CD8-positive, alpha-beta memory T cell (primary cell): Measurements from ENCODE around the gene PADI6. TPM values are rescaled to one million over a fixed set of nuclear protein-coding genes. Genes with fewer than 3 reads are reported as not detected.

Experiments used
- CTCF ChIA-PET: fragments of 350-600 bp; sonication (Branson Sonifier 250); formaldehyde crosslinking; loops from one replicate; lab custom pipeline; 2021; ENCODE audit warnings: antibody characterized with exemption; lab: Charles Lee
- POLR2A ChIA-PET: fragments of 350-600 bp; sonication (Branson Sonifier 250); formaldehyde crosslinking; loops from one replicate; lab custom pipeline; 2021; ENCODE audit warnings: antibody characterized with exemption; lab: Charles Lee
- DNase-seq, 5 donors: peaks; one replicate each; pipeline versions ENCODE4 v3.0.0 to v3.0.0-alpha.2; 2020 to 2022; ENCODE audit warnings: mixed read lengths in 1 of 5
- H3K27ac ChIP-seq: one replicate; pipeline ENCODE4 v1.7.0; 2013; ENCODE audit warnings: low read depth, mild to moderate bottlenecking, low read length, moderate library complexity
- H3K27me3 ChIP-seq: 2 replicates; pipeline ENCODE4 v1.7.0; 2013; ENCODE audit warnings: low read length, mild to moderate bottlenecking; ENCODE audit not compliant: insufficient read depth, poor library complexity, severe bottlenecking
- H3K36me3 ChIP-seq: 2 replicates; pipeline ENCODE4 v1.7.0; 2013; ENCODE audit warnings: mild to moderate bottlenecking, low read length, moderate library complexity; ENCODE audit not compliant: insufficient read depth
- H3K4me1 ChIP-seq: 2 replicates; pipeline ENCODE4 v1.7.0; 2013; ENCODE audit warnings: mild to moderate bottlenecking, low read length, moderate library complexity; ENCODE audit not compliant: insufficient read depth
- H3K4me3 ChIP-seq: 2 replicates; pipeline ENCODE4 v1.7.0; 2013; ENCODE audit warnings: mild to moderate bottlenecking, low read length
- H3K9me3 ChIP-seq: 2 replicates; pipeline ENCODE4 v1.7.0; 2013; ENCODE audit warnings: mild to moderate bottlenecking, low read length
- H3K27ac Mint-ChIP-seq, 8 donors: one replicate each; pipeline ENCODE4 v1.8.0; 2020 to 2021; ENCODE audit warnings: mixed read lengths in 8 of 8, mild to moderate bottlenecking in 6 of 8, inconsistent platforms in 3 of 8, moderate library complexity in 3 of 8
- H3K27me3 Mint-ChIP-seq, 2 donors: one replicate each; pipeline ENCODE4 v1.8.0; 2020 to 2021; ENCODE audit warnings: mixed read lengths in 2 of 2, mild to moderate bottlenecking in 1 of 2, moderate library complexity in 1 of 2
- H3K36me3 Mint-ChIP-seq, 3 donors: one replicate each; pipeline ENCODE4 v1.8.0; 2020 to 2021; ENCODE audit warnings: mixed read lengths in 3 of 3, inconsistent platforms in 1 of 3, mild to moderate bottlenecking in 1 of 3
- H3K4me1 Mint-ChIP-seq, 3 donors: one replicate each; pipeline ENCODE4 v1.8.0; 2020 to 2021; ENCODE audit warnings: mixed read lengths in 3 of 3, inconsistent platforms in 1 of 3, mild to moderate bottlenecking in 1 of 3
- H3K4me3 Mint-ChIP-seq, 7 donors: one replicate each; pipeline ENCODE4 v1.8.0; 2020 to 2021; ENCODE audit warnings: mixed read lengths in 7 of 7, mild to moderate bottlenecking in 6 of 7, moderate library complexity in 4 of 7, inconsistent platforms in 2 of 7
- H3K9me3 Mint-ChIP-seq, 5 donors: one replicate each; pipeline ENCODE4 v1.8.0; 2020 to 2022; ENCODE audit warnings: mixed read lengths in 5 of 5, mild to moderate bottlenecking in 3 of 5, moderate library complexity in 2 of 5, inconsistent platforms in 1 of 5
- polyA plus RNA-seq: library from polyadenylated mRNA; unstranded; fragments of 300-500 nt; fragmentation: Illumina TruSeq; gene quantifications from one replicate; pipeline ENCODE4 v1.2.3, GENCODE V29; 2021
- total RNA-seq, 2 experiments: library from RNA; stranded (reverse); gene quantifications; one replicate each; pipeline ENCODE4 v1.2.3, GENCODE V29; 2021

Gene PADI6
- total and polyA plus RNA-seq, 3 experiments from 2014 or later: not detected

- H3K27me3 Mint-ChIP-seq: peaks cover 4 to 20% of the 10 kb centered on the region in 2 donors
- Histone ChIP-seq H3K4me1 (peaks cover 10% of the 10 kb centered on the region), H3K36me3 (no peaks in the 10 kb centered on the region), H3K4me3 (no peak overlapping the region), H3K27ac (no peak overlapping the region), H3K27me3 (no peaks in the 10 kb centered on the region), H3K9me3 (no peaks in the 10 kb centered on the region)
- no peak overlapping the region for H3K27ac Mint-ChIP-seq
- peaks cover 0 to 5% (median 4%) of the 10 kb centered on the region in 3 donors for H3K4me1 Mint-ChIP-seq
- H3K36me3 Mint-ChIP-seq: no peaks in the 10 kb centered on the region
- no peak for DNase-seq
- no peaks in the 10 kb centered on the region for H3K9me3 Mint-ChIP-seq
- POLR2A ChIA-PET: no interaction called here
- no peak overlapping the region for H3K4me3 Mint-ChIP-seq
- CTCF ChIA-PET: no interaction called here
These were observed 11.6 kb upstream of the PADI6 start for GRCh38 chr1:17360272-17360956.

GRCh38 chr1:17361687-17362086 lies 10.3 kb upstream of the PADI6 start:
- peaks cover 0 to 1% (median 1%) of the 10 kb centered on the region in 3 donors for H3K4me1 Mint-ChIP-seq

GRCh38 chr1:17363351-17363750 lies 8.6 kb upstream of the PADI6 start:
- CTCF ChIA-PET: no interaction called here
- H3K9me3 Mint-ChIP-seq: no peaks in the 10 kb centered on the region
- no peaks in the 10 kb centered on the region for H3K4me1 Mint-ChIP-seq
- H3K36me3 Mint-ChIP-seq: no peaks in the 10 kb centered on the region
- peaks cover 9 to 20% of the 10 kb centered on the region in 2 donors for H3K27me3 Mint-ChIP-seq
- no peak overlapping the region for H3K27ac Mint-ChIP-seq
- Histone ChIP-seq H3K4me1 (no peaks in the 10 kb centered on the region), H3K9me3 (no peaks in the 10 kb centered on the region), H3K36me3 (no peaks in the 10 kb centered on the region), H3K4me3 (no peak overlapping the region), H3K27ac (no peak overlapping the region), H3K27me3 (no peaks in the 10 kb centered on the region)
- H3K4me3 Mint-ChIP-seq: no peak overlapping the region
- POLR2A ChIA-PET: no interaction called here
- DNase-seq: no peak

More at GRCh38 chr1:17361687-17362086, 10.3 kb upstream of the PADI6 start:
- Histone ChIP-seq H3K36me3 (no peaks in the 10 kb centered on the region), H3K9me3 (no peaks in the 10 kb centered on the region), H3K27ac (no peak overlapping the region), H3K4me3 (no peak overlapping the region), H3K27me3 (no peaks in the 10 kb centered on the region), H3K4me1 (no peaks in the 10 kb centered on the region)
- Mint-ChIP-seq H3K4me3 (no peak overlapping the region), H3K27ac (no peak overlapping the region), H3K36me3 (no peaks in the 10 kb centered on the region), H3K27me3 (peaks cover 6 to 20% of the 10 kb centered on the region in 2 donors), H3K9me3 (no peaks in the 10 kb centered on the region)
- CTCF ChIA-PET: no interaction called here
- POLR2A ChIA-PET: no interaction called here
- DNase-seq: no peak

GRCh38 chr1:17363771-17364170 lies 8.2 kb upstream of the PADI6 start:
- Mint-ChIP-seq H3K4me1 (no peaks in the 10 kb centered on the region), H3K27me3 (peaks cover 9 to 20% of the 10 kb centered on the region in 2 donors), H3K4me3 (no peak overlapping the region), H3K9me3 (no peaks in the 10 kb centered on the region), H3K36me3 (no peaks in the 10 kb centered on the region), H3K27ac (no peak overlapping the region)
- Histone ChIP-seq H3K27ac (no peak overlapping the region), H3K4me3 (no peak overlapping the region), H3K9me3 (no peaks in the 10 kb centered on the region), H3K4me1 (no peaks in the 10 kb centered on the region), H3K36me3 (no peaks in the 10 kb centered on the region), H3K27me3 (no peaks in the 10 kb centered on the region)
- ChIA-PET CTCF (no interaction called here), POLR2A (no interaction called here)
- no peak for DNase-seq

GRCh38 chr1:17365293-17365692 lies 6.7 kb upstream of the PADI6 start:
- ChIA-PET POLR2A (no interaction called here), CTCF (no interaction called here)
- peaks cover 9 to 20% of the 10 kb centered on the region in 2 donors for H3K27me3 Mint-ChIP-seq
- no peak overlapping the region for H3K27ac Mint-ChIP-seq
- no peak overlapping the region for H3K27ac ChIP-seq
- no peaks in the 10 kb centered on the region for H3K9me3 Mint-ChIP-seq
- H3K27me3 ChIP-seq: no peaks in the 10 kb centered on the region
- H3K4me3 Mint-ChIP-seq: no peak overlapping the region
- DNase-seq: no peak
- no peaks in the 10 kb centered on the region for H3K4me1 ChIP-seq
- no peak overlapping the region for H3K4me3 ChIP-seq
- H3K36me3 Mint-ChIP-seq: no peaks in the 10 kb centered on the region
- H3K36me3 ChIP-seq: no peaks in the 10 kb centered on the region
- no peaks in the 10 kb centered on the region for H3K4me1 Mint-ChIP-seq
- no peaks in the 10 kb centered on the region for H3K9me3 ChIP-seq

GRCh38 chr1:17369466-17369865 lies 2.5 kb upstream of the PADI6 start:
- Mint-ChIP-seq H3K27ac (no peak overlapping the region), H3K27me3 (peaks cover 6 to 10% of the 10 kb centered on the region in 2 donors), H3K4me3 (no peak overlapping the region), H3K4me1 (no peaks in the 10 kb centered on the region), H3K36me3 (no peaks in the 10 kb centered on the region), H3K9me3 (no peaks in the 10 kb centered on the region)
- H3K4me3 ChIP-seq: no peak overlapping the region
- DNase-seq: no peak
- POLR2A ChIA-PET: no interaction called here
- no peak overlapping the region for H3K27ac ChIP-seq
- H3K27me3 ChIP-seq: no peaks in the 10 kb centered on the region
- no peaks in the 10 kb centered on the region for H3K4me1 ChIP-seq
- no peaks in the 10 kb centered on the region for H3K36me3 ChIP-seq
- CTCF ChIA-PET: no interaction called here
- H3K9me3 ChIP-seq: no peaks in the 10 kb centered on the region

- H3K27me3 Mint-ChIP-seq: peaks cover 6 to 9% of the 10 kb centered on the region in 2 donors
- POLR2A ChIA-PET: no interaction called here
- no peaks in the 10 kb centered on the region for H3K36me3 Mint-ChIP-seq
These were observed 1.4 kb upstream of the PADI6 start for GRCh38 chr1:17370618-17371017.

GRCh38 chr1:17372955-17373354 lies 959 bp downstream of the PADI6 start:
- no peak for DNase-seq
- H3K36me3 ChIP-seq: no peaks in the 10 kb centered on the region
- CTCF ChIA-PET: no interaction called here
- H3K4me3 ChIP-seq: no peak overlapping the region
- H3K27ac ChIP-seq: no peak overlapping the region
- no peaks in the 10 kb centered on the region for H3K36me3 Mint-ChIP-seq
- no peaks in the 10 kb centered on the region for H3K4me1 Mint-ChIP-seq
- H3K4me3 Mint-ChIP-seq: no peak overlapping the region
- no peaks in the 10 kb centered on the region for H3K27me3 ChIP-seq
- H3K9me3 Mint-ChIP-seq: no peaks in the 10 kb centered on the region
- no peaks in the 10 kb centered on the region for H3K4me1 ChIP-seq
- POLR2A ChIA-PET: no interaction called here
- H3K9me3 ChIP-seq: no peaks in the 10 kb centered on the region
- H3K27me3 Mint-ChIP-seq: peaks cover 4 to 14% of the 10 kb centered on the region in 2 donors
- H3K27ac Mint-ChIP-seq: no peak overlapping the region

More at GRCh38 chr1:17370618-17371017, 1.4 kb upstream of the PADI6 start:
- Histone ChIP-seq H3K27me3 (no peaks in the 10 kb centered on the region), H3K36me3 (no peaks in the 10 kb centered on the region), H3K4me3 (no peak overlapping the region), H3K9me3 (no peaks in the 10 kb centered on the region), H3K27ac (no peak overlapping the region), H3K4me1 (no peaks in the 10 kb centered on the region)
- no peak for DNase-seq
- Mint-ChIP-seq H3K27ac (peak overlapping the region in 1 of 8 donors; percentile 19), H3K9me3 (no peaks in the 10 kb centered on the region), H3K4me1 (no peaks in the 10 kb centered on the region), H3K4me3 (no peak overlapping the region)
- CTCF ChIA-PET: no interaction called here
